ENCODE measurements around the gene PRELID3B.

- TF ChIP-seq CTCF (IDR thresholded peaks at IDR 0.05) (no peak), POLR2AphosphoS5 (IDR thresholded peaks at IDR 0.05) (no peak), POLR2A (IDR thresholded peaks at IDR 0.05) (no peak)
Observed at GRCh38 chr20:58987790-58988564, 54.6 kb downstream of the PRELID3B start.
